ENCODE measurements around the gene ARFGAP3.

DNA sequence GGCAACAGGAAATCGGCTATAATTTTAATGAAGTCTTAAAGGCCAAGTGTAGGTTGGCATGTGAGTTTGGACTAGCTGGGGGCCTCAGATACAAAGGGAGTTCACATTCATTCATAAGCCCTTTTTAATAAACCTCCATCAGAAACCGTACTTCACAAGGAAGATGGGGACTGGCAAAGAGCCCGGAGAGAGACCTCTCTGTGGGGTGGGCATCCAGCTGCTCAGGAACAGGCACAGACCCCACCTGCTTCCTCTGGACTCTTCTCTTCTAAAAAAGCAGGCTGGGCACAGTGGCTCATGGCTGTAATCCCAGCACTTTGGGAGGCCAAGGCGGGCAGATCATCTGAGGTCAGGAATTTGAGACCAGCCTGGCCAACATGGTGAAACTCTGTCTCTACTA is 3.9 kb upstream of the ARFGAP3 start:
- TF ChIP-seq CTCF (IDR thresholded peaks at IDR 0.05) (no peak), POLR2A (IDR thresholded peaks at IDR 0.05) (no peak)
